ENCODE results near the gene IGFBP7.
"Not testable (repeated sequence)": the region's sequence is repeated elsewhere in the genome, so short reads cannot be mapped to it uniquely, and the experiment has no call there.

Gene IGFBP7

GRCh38 chr4:57064811-57065711, 45.1 kb downstream of the IGFBP7 start:
- POLR2A ChIA-PET, result no interaction called here
- DNase-seq (ENCODE audit: extremely low spot score), result no peak
- no peak for TF ChIP-seq CTCF (IDR thresholded peaks at IDR 0.05; ENCODE audit: control extremely low read depth, extremely low read depth, low read depth, missing control alignments)
- CTCF ChIA-PET, result no interaction called here

GRCh38 chr4:57064120-57064519, 46.1 kb downstream of the IGFBP7 start:
- no peak for DNase-seq (ENCODE audit: extremely low spot score)
- POLR2A ChIA-PET, result no interaction called here
- CTCF ChIA-PET, result no interaction called here
- no peak for TF ChIP-seq CTCF (IDR thresholded peaks at IDR 0.05; ENCODE audit: control extremely low read depth, extremely low read depth, low read depth, missing control alignments)

GRCh38 chr4:57063518-57063917, 46.7 kb downstream of the IGFBP7 start:
- DNase-seq (ENCODE audit: extremely low spot score), result no peak
- TF ChIP-seq CTCF (IDR thresholded peaks at IDR 0.05; ENCODE audit: control extremely low read depth, extremely low read depth, low read depth, missing control alignments), result no peak
- ChIA-PET CTCF (no interaction called here), POLR2A (no interaction called here)

- ChIA-PET POLR2A (no interaction called here), CTCF (no interaction called here)
- DNase-seq (ENCODE audit: extremely low spot score), result no peak
- no peak for TF ChIP-seq CTCF (IDR thresholded peaks at IDR 0.05; ENCODE audit: control extremely low read depth, extremely low read depth, low read depth, missing control alignments)
These were observed 48.8 kb downstream of the IGFBP7 start for GRCh38 chr4:57061395-57061794.

GRCh38 chr4:57060717-57061067, 49.5 kb downstream of the IGFBP7 start:
- POLR2A ChIA-PET, CTCF ChIA-PET: not testable (repeated sequence)

GRCh38 chr4:57059890-57060716, 50.1 kb downstream of the IGFBP7 start:
- TF ChIP-seq CTCF (IDR thresholded peaks at IDR 0.05; ENCODE audit: control extremely low read depth, extremely low read depth, low read depth, missing control alignments), result no peak
- POLR2A ChIA-PET, result no interaction called here
- CTCF ChIA-PET, result no interaction called here

More at GRCh38 chr4:57060717-57061067, 49.5 kb downstream of the IGFBP7 start:
- DNase-seq (ENCODE audit: extremely low spot score), result not testable (repeated sequence)

GRCh38 chr4:57055886-57056285, 54.3 kb downstream of the IGFBP7 start:
- no peak for TF ChIP-seq CTCF (IDR thresholded peaks at IDR 0.05; ENCODE audit: control extremely low read depth, extremely low read depth, low read depth, missing control alignments)
- ChIA-PET POLR2A (no interaction called here), CTCF (no interaction called here)
- DNase-seq (ENCODE audit: extremely low spot score), result no peak

More at GRCh38 chr4:57059890-57060716, 50.1 kb downstream of the IGFBP7 start:
- DNase-seq (ENCODE audit: extremely low spot score), result no peak
